ENCODE results near the gene RND3.

The RND3 gene

DNA sequence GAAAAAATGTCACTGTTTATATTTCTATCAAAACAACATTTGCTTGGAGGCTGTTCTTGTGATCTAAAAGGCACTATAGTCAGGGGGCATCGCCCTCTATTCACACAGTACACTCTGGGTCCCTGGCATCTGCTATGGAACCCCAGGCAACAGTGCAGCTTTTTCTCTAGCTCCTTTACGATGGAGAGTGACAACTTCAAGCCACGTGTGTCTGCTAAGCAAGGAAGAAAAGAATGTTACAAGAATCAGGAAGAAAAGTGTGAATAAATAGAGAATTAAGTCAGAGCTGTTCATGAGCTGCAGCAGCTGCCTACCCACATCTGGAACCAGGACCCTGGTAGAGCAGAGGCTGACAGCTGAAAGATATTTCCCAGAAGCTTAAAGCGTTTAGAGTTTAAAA, 11.2 kb downstream of the RND3 start:
- DNase-seq (ENCODE audit: low read depth in 2 of 3, low spot score in 1 of 3): no peak

DNA sequence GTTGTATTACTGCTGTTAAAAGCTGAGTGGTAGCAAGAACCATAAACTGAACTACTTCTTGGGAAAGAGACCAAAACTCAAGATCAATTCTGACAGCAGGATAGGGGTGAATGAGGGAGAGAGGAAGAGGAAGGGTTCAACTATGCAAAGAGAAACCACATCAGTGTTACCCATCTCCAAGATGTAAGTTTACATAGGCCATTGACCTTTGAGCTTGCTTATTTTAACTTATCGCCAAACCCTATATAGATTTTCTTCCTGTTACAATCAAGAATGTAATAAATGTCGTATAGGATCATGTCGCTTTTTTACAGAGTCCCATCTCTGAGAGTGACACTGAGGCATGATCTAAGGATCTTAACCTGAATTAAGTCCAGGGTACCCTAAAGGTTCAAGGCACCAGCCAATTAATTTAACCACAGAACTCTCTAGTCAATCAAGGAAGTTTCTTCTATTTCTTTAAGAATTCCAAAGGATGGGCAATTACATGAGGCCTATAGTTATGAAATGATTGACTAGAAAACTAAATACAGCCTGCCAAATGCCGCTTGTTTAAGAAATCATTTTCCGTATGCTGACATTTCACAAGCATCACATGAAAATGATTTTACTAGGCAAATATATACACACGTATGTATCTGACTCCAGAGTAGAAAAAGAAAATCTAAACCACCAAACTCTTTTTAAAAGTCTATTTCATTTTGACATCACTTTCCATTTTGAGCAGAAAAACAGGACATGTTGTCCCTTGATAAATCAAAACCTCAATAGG, 11.8 kb downstream of the RND3 start:
- DNase-seq (ENCODE audit: low read depth in 2 of 3, low spot score in 1 of 3): no peak

DNA sequence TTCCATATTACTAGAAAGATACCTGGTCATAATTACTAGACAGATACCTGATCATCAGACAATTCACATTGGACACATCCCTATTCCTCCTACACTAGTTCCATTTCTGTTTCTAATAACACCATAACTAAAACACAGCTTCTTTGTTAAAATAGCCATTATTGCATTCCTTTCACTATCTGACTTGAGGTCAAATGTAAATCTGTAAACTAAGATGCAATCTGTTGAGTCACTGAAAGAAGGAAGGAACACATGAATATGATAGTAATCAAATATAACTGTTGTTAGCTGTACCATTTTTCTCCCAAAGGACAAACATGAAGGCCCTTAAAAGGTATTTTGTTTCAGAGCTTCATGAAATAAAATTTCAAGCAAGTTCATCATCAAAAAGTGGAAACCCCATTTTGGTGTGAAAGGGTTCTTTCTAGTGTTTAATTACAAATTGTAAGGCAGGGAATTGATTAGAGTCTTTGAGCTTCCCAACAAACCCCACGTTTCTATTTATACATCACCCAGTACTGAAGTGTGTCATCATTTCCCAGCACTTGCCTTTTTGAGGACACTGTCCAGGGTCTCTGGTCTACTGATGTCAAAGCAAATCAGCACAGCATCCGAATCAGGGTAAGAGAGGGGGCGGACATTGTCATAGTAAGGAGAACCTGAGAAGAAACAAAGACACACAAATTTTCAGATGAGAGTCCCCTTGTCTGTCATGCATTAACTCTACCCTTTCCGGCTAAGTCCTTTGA, 13.0 kb downstream of the RND3 start:
- DNase-seq (ENCODE audit: low read depth in 2 of 3, low spot score in 1 of 3): no peak

DNA sequence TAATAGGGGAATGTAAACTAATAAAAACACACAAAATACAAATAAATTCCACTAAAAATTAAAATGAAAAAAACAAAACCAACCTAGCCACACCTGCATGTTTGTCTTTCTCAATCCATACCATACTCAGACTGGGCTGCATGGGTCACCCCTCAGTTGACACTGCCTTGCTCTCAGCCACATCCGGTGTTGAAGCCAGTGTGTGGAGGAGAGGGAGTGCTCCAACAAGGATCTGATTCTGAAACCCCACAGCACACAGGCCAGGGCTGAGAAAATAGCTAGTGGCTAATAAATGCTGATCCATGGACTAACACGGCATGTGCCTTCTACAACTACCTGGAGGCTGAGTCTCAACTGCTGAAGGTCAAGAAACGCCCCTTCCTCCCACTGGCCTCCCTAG, 13.7 kb downstream of the RND3 start:
- no peak for DNase-seq (ENCODE audit: low read depth in 2 of 3, low spot score in 1 of 3)

DNA sequence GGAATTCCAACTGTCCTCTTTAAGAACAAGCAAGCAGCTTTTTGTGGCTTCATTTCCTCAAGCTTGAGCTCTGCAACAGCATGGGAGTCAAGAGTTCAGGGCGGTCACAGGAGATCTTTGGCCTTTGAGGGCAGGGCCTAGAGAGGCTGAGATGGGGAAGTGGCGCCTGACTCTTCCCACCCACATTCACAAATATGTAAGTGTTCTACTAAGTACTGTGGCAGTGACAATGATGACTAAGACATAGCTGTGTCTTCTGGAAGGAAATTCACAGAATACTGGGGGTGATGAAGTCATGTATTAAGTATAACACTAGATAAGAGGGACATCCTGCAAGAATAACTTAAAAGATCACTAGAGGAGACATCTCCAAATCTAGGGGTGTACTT, 15.0 kb downstream of the RND3 start:
- DNase-seq (ENCODE audit: low read depth in 2 of 3, low spot score in 1 of 3): no peak

DNA sequence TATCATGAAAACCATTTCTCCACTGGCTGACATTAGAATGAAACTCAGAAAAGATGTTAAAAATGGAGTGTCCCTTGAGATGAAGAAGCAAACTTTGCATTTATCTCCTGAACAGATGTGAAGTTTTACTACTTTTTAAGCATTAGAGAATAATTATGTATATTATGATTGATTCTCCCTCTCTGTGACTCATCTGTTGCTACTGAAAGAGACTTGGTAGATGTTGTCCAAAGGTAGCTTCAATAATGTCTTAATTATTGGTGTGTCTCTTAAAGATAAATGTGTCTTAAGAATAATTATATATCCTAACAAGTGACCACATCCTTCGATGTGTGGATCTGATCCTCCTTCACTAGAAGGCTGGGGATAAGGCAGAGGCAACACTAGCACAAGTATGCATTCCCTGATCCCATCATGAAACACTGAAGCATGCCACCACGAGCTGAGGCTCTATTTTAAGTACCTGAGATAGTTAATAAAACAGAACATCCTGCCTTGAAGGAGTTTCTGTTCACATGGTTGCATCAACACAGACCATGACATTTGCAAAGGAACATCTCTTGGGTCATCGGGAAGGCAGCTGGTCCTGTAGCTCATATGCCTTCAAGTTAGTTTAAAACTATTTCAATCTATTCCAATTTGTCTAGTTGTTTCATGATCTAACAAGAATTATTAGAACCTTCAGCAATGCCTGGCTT, 15.5 kb downstream of the RND3 start:
- no peak for DNase-seq (ENCODE audit: low read depth in 2 of 3, low spot score in 1 of 3)

DNA sequence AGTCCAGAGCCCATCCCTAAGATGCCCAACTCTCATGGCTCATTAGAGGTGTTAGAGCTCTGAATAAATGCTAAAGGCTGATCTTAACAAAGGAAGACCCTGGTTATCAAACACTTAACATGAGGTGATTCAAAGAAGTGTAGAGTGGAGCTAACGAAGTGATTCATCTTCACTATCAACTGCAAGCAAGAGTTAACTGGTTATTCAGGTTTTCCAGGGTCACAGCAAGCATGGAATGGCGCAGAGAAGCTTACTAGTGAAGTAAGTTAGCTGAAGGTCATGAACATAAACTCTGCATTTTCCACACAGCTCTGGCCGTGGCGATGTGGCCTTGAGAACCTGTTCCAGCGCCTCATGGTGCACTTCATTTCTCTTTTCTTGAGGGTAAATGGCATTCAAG, 17.0 kb downstream of the RND3 start:
- DNase-seq (ENCODE audit: low read depth in 2 of 3, low spot score in 1 of 3): no peak

DNA sequence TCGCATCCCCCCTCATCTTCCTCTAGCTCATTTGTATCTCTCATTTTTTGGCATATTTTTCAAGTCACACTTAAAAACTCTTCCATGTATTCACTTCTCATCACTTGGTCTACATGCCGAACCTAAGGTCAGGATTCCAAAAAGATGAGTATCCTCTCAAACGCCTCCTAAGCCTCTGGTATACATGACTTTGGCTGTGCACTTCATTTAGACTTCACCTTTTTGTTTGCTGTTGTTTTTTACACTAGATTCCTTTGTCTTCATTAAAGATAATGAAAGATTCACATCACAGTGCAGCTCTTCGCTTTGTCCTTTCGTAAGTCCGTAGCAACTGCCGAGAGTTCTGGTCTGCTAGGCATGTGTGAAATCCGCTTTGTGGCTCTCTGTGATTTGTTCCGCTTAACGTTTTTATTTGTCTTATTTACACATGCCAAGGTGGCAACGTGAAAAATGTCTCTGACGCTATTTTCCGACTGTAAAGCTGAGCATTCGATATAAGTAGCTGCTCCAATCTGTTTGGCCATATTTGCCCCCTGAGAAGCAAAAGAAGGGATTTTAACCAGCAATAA, 17.7 kb downstream of the RND3 start:
- no peak for DNase-seq (ENCODE audit: low read depth in 2 of 3, low spot score in 1 of 3)

DNA sequence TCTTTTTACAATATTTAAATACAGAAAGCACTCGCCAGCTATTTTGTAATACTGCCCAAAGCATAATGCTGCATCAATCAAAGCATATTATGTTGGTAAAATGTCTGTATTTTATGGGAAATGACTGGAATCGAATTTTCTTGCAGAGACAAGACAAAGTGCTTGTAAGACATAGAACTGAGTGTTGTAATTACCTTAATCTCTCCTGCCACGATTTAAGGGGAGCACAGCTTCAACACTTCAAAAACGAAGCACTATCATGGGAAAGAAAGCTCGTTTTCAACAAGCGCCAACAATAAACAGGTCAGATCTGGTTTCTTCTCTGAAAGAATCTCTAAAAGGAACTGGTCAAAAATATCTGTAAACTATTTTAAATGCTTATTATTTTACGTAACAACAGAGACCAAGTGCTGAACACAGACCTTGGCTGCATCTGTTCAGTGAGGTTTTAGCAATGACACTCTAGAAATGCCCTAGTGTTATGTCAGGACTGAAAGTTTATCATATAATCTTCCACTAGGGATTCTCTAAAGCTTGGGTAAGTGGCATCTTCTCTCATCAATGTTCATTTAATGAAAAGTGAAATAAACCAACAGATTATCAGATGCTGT, 19.0 kb downstream of the RND3 start:
- DNase-seq (ENCODE audit: low read depth in 2 of 3, low spot score in 1 of 3): no peak

DNA sequence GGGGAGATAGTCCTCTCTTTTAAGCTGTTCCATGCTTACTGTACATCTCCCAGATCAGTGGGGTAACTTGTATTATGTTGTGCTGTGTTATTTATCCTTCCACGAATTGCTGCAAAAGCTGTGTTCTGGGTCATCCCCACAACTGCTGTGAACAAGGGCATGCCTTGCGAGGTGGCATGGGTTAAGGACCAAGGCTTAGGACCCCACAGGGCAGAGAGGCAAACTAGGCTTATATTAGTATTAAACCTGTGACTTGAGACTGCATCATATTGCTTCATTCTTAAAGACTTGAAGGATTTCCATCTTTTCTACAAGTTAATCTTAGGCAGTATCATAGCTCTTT, 19.9 kb downstream of the RND3 start:
- no peak for DNase-seq (ENCODE audit: low read depth in 2 of 3, low spot score in 1 of 3)

DNA sequence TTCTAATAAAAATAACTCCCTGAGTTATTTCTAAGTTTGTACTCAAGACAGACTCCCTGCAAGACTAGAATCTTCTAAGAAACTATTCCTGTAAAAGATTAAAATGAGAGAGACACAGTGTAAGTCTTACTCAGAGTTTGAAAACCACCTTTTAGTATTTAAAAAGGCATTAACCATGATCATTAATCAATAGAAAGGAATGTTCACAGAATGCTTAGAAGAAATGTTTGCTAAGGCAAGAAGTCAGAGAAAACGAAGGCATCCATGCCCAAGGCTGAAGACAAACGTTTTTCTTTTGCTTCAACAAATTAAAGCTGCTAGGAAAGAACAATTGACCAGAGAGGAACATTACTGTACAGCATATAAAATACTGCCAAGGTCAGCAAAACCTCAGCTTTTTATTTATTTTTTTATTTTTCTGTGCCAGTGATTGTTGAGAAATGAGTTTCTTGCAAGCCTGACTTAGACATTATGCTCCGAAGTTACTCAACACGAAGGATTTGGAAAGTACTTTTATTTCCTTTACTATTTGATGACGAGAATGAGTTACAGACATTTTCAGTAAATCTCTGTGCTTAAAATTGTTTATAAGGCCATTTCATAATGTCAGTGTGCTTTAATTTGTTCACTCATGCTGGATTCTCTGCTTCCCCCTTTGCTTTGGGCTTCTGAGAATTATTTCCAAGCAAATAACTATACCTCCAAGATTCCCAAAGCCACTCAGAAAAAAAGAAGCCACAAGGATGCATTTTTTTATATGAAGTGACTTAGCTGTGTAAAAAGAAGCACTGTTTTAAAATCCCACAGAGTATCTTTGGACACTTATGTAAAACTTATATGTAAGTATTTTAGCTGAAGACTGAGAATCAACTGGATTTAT, 20.5 kb downstream of the RND3 start:
- no peak for DNase-seq (ENCODE audit: low read depth in 2 of 3, low spot score in 1 of 3)

DNA sequence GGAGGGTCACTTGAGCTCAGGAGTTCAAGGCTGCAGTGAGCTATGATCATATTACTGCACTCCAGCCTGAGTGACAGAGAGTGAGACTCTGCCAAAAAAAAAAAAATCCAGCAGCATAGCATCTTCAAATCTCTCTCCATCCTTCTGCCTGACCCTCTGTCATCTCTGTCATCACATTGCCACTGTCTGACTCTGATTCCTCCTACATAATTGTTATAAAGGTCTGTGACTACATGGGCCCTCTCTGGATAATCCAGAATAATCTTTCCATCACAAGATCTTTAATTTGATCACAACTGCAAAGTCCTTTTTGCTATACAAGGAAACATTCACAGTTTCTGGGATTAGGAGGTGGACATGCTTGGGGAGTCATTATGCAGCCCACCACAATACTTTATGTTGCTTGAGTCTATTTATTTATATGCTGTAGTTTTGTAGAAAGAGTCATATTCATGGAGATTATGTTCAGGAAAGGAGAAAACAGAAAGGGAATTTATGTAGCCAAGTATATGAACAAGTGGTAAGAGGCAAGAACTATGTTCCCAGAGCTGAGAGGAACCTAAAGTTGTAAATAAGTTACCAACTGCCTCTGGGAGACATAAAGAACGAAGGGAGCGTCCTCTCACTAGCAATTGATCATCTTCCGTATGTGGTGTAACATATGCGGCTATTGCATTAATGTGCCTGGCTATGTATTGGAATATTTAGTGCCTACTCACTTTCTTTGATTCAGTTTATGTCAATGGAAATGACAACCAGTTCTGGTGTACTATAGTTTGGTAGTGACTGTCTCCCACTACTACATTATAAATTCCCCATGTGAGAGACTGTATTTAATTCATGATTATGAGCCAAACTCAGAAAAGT, 21.5 kb downstream of the RND3 start:
- DNase-seq (ENCODE audit: low read depth in 2 of 3, low spot score in 1 of 3): no peak

DNA sequence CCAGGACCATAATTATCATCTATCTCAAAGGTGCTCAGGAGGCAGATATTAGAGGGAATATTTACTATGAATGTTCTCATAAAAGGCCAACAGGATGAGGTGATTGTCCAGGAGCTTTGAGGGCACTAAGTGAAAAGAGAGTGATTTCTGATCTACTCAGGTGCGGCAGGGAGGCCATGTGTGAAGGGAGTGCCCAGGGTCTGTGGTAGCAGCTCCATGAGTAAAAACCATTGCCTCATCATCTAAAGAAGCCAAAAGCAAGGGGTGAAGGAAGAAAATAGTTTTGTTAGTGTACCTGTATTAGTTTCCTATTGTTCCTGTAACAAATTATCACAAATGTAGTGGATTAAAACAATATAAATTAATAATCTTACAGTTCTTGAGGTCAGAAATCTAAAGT, 22.5 kb downstream of the RND3 start:
- no peak for DNase-seq (ENCODE audit: low read depth in 2 of 3, low spot score in 1 of 3)

DNA sequence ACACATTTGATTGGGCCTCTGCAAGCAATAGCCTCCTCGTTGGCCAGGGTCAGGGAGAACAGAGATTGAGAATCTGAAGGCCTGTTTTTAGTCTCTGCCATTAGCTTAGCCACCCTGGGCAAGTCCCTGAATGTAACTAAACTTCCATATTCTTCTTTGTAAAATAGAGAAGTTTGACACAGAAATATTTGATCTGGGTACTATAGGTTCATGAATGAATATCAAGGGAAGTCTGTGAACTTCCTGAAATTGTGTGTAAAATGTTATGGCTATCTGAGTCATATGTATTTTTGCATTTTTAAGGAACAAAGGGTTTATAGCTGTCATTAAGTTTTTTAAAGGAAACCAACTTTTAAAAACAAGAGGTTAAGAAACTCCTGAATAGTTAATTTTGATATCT, 23.2 kb downstream of the RND3 start:
- no peak for DNase-seq (ENCODE audit: low read depth in 2 of 3, low spot score in 1 of 3)

DNA sequence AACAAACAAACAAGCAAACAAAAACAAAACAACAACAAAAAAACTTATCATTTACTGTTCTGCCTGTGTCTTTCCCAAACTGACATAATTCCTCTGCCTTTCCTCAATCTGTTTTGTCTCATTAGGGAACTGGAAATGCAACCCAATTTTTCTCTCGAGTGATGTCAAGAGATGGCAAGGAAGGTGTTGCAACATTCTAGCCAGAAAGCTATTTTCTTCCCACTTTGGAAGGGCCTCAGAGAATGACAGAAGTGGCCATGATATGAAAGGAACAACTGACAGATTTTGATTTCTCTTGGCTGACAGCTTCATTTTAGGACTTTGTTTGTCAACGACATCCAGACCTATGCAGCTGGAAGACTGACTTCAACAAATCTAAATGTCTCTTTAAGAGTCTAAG, 24.7 kb downstream of the RND3 start:
- no peak for DNase-seq (ENCODE audit: low read depth in 2 of 3, low spot score in 1 of 3)

DNA sequence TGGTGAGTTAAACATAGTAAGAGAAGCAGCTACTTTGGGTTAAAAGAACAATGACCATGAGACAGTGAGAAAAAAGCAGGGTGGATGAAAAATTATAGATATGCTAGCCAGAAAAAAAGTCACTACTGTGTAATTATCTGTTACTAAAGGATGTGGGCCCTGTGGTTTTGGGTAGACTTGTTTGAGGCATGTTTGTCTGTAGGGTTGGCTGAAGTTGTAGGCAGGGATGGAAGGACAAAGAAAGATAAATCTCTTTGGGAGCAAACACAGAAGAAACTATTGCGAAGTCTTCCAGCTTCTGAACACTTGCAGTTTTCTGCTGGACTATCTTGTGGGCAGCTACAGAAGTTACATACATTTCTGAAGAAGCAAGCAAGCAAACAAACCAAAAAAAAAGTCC, 28.2 kb downstream of the RND3 start:
- DNase-seq (ENCODE audit: low read depth in 2 of 3, low spot score in 1 of 3): no peak

DNA sequence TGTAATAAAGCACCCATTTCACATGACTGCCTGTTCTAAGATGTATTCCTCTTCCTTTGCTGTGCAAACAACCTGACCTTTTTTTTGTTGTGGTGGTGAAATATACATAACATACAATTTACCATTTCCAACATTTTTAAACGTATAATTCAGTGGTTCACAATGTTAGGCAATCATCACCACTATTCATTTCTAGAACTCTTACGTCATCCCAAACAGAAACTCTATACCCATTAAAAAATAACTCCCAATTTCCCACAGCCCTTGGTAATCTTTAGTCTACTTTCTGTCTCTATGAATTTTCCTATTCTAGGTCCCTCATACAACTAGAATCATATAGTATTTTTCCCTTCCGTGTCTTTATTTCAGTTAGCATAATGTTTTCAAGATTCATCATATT, 36.7 kb downstream of the RND3 start:
- no peak for DNase-seq (ENCODE audit: low read depth in 2 of 3, low spot score in 1 of 3)

DNA sequence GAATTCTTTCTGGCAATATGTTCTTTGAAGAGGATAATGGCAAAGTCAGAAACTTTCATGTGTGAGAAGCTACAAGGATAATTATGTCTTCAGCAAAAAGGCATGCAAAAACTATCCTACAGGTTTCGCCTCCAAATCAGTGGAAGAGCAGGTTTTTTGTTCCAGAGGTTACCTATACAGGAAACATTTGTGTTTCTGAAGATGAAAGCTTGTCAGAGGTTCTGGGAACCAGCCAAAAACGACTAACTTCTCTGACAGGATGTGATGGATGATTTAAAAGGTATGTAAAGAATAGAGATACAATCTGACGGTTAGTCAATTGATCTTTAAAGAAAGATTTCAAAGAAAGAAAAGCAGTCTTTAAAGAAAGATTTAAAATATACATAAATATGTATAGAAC, 37.6 kb downstream of the RND3 start:
- no peak for DNase-seq (ENCODE audit: low read depth in 2 of 3, low spot score in 1 of 3)

DNA sequence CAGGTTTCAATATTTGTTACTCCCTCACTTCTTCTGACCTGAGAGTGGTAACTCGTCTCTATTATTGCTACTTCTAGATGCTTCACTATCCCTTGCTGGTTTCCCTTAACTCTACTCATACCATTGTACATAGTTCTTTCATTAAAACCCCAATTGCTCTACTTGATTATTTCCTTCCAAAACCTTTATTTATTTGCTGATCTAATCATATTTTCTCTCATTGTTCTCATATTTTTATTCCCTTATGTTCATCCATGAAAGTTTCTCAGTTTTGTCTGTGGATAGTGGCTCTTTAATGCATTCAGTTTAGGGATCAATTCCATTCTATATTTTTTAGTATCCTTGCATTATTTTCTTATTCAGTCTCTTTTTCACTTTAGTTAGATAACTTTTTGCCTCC, 42.1 kb downstream of the RND3 start:
- no peak for DNase-seq (ENCODE audit: low read depth in 2 of 3, low spot score in 1 of 3)

DNA sequence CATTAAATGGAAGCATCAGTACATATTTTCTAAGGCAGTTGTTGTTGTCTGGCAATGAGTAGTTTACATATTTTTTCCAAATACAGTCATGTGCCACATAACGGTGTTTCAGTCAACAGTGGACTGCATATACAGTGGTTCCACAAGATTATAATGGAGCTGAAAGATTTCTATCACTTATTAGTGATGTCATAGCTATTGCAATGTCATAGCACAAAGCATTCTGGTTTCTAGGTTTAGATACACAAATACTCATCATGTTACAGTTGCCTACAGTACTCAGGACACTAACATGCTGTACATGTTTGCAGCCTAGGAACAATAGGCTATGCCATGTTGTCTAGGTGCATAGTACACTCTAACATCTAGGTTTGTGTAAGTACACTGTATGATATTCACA, 45.0 kb downstream of the RND3 start:
- no peak for DNase-seq (ENCODE audit: low read depth in 2 of 3, low spot score in 1 of 3)

Data from stimulated activated CD4-positive, alpha-beta T cell treated with anti-CD3 and anti-CD28 coated beads, Interleukin-12 subunit alpha, Interleukin-12 subunit beta, amount 100 ng/mL, for 48 hours (primary cell).